Subcutaneous abdominal adipose tissue (tissue), 5 donors: ENCODE measurements around the gene ELL.

Source experiments
- H3K27ac ChIP-seq: one replicate; pipeline ENCODE4 v1.7.0; 2013; ENCODE audit warnings: low read depth, mild to moderate bottlenecking, inconsistent platforms, low read length, moderate library complexity
- H3K27me3 ChIP-seq, 5 donors: one replicate each; pipeline ENCODE4 v1.7.0; 2013; ENCODE audit warnings: low read length in 5 of 5, inconsistent platforms in 1 of 5; ENCODE audit not compliant: control insufficient read depth in 5 of 5, insufficient read depth in 4 of 5
- H3K36me3 ChIP-seq, 5 donors: one replicate each; pipeline ENCODE4 v1.7.0; 2013; ENCODE audit warnings: low read length in 5 of 5; ENCODE audit not compliant: control insufficient read depth in 5 of 5, insufficient read depth in 5 of 5
- H3K4me1 ChIP-seq, 5 donors: one replicate each; pipeline ENCODE4 v1.7.0; 2013; ENCODE audit warnings: low read length in 5 of 5, mild to moderate bottlenecking in 3 of 5, moderate library complexity in 1 of 5; ENCODE audit not compliant: control insufficient read depth in 5 of 5, insufficient read depth in 5 of 5
- H3K4me3 ChIP-seq, 5 donors: one replicate each; pipeline ENCODE4 v1.7.0; 2013; ENCODE audit warnings: low read length in 5 of 5, low read depth in 1 of 5
- H3K9ac ChIP-seq, 5 donors: one replicate each; pipeline ENCODE4 v1.7.0; 2013; ENCODE audit warnings: low read length in 5 of 5, mild to moderate bottlenecking in 4 of 5, moderate library complexity in 3 of 5
- H3K9me3 ChIP-seq, 5 donors: one replicate each; pipeline ENCODE4 v1.7.0; 2013; ENCODE audit warnings: low read length in 5 of 5; ENCODE audit not compliant: control insufficient read depth in 5 of 5
- donor health status: healthy.
- donor health status: healthy.
- donor health status: healthy.
- donor health status: healthy.
- donor health status: healthy.

Gene ELL

DNA sequence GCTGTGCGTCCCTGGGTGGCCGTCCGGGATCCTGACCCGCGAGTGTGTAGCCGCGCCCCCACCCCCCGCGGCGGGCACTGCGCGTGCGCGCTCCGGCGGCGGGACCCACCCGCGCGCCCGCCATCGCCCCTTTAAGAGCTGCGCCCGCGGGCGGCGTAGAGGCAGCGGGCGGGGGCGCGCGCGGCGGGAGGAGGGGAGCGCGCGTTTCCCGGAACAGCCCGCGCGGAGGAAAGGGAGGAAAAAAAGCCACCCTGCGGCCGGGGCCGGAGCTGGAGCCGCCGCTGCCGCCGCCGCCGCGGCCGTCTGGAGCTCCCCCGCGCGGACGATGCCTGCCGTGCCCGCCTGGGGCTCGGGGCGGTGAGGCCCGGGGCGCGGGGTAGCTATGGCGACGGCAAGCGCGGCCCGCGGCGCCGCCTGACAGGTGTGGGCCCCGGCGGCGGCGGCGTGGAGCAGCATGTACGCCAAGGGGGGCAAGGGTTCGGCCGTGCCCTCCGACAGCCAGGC lies 102.6 kb downstream of the ELL start, which contains the start of gene SSBP4:
Gene SSBP4, plus strand, starts transcription at position 204 of the 504 bp plus-strand sequence. Its CDS starts 251 bp downstream, at position 455.
- H3K27me3 ChIP-seq: peaks cover 0 to 10% (median 0%) of the 10 kb centered on the region in 5 donors
- H3K4me1 ChIP-seq: peaks cover 10 to 86% (median 77%) of the 10 kb centered on the region in 5 donors
- no peaks in the 10 kb centered on the region for H3K9me3 ChIP-seq
- H3K27ac ChIP-seq: peak within 1 kb of the TSS; percentile 86
- H3K4me3 ChIP-seq: peak within 1 kb of the TSS; percentile 62 to 72 (median 65)
- H3K36me3 ChIP-seq: no peaks in the 10 kb centered on the region
- peak within 1 kb of the TSS in 4 of 5 donors; percentile 58 to 71 (median 64) for H3K9ac ChIP-seq

DNA sequence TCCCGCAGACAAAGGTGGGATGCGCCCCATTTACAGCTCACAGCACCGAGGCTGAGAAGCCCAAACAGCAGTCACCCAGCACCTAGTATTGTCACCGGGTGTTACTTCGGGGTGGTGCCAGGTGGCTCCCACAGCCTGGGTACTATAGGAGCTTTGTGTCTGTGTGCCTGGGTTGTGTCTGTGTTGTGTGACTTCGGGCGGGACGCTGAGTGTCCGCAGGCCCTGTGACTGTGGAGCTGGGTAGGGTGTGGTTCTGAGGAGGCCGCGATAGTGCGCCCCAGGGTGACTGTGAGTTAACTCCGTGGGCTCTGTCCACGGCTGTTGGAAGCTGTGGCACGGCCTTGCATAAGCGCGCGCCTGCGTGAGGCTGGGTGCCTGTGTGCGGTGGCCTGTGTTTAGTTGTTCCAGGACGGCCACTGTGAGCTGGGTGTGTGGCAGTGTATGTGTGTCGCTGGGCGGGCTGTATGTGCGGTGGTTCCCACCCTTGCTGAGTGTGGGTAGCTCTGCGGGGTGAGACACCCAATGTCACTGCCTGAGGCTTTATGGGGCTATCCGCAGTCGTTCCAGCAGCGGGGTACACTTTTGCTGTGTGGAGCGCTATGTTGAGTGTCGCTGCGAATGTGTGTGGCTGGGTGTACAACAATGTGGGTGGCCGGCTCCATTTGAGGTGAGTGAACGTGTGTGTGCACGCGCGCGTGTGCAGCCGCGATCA lies 103.2 kb downstream of the ELL start:
- Histone ChIP-seq H3K36me3 (no peaks in the 10 kb centered on the region), H3K9me3 (no peaks in the 10 kb centered on the region), H3K4me3 (peak overlapping the region; percentile 62 to 72 (median 65)), H3K27me3 (peaks cover 0 to 10% (median 0%) of the 10 kb centered on the region in 5 donors), H3K9ac (peak overlapping the region in 2 of 5 donors; percentile 36 to 61), H3K27ac (peak overlapping the region; percentile 86), H3K4me1 (peaks cover 10 to 88% (median 80%) of the 10 kb centered on the region in 5 donors)

- Histone ChIP-seq H3K9ac (peak overlapping the region in 1 of 5 donors; percentile 61), H3K9me3 (no peaks in the 10 kb centered on the region), H3K36me3 (no peaks in the 10 kb centered on the region), H3K4me3 (peak overlapping the region in 4 of 5 donors; percentile 23 to 72 (median 64)), H3K27ac (peak overlapping the region; percentile 86), H3K27me3 (peaks cover 0 to 10% (median 0%) of the 10 kb centered on the region in 5 donors), H3K4me1 (peaks cover 10 to 82% (median 75%) of the 10 kb centered on the region in 5 donors)
Observed at GRCh38 chr19:18418029-18418482, 103.8 kb downstream of the ELL start.

DNA sequence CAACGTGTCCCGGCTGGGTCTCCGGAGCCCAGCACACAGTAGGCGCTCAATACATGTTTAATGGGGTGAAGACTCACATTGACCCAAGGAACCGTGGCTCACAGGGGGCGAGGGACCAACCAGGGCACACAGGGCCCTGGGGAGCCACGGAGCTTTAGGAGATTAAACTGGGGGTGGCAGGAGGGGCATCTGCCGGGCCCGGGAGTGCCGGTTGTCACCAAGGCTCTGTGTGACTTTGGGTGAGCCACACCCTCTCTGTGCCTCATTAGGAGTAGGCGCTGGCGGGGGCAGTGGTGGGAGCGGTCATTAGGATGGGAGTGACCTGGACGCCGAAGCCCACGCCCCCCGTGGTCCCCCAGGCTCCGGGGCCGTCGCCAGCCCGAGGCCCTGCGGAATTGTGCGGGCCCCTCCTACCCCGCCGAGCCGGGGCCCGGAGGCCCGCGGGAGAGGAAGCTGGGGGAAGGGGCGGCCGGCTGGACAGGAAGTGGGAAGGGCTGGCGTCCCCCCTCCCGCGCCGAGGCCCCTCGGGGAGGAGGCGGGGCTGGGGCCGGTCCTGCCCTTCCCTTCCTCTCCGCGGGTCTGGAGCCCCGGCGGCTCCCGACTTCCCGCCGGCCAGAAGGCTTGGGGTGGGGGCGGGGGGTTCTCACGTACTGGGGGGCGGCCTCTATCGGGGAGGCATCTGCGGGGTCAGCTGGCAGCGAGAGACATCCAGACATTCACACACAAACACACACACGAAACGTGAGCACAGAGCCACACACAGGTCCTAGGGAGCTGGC lies 104.4 kb downstream of the ELL start:
- Histone ChIP-seq H3K36me3 (no peaks in the 10 kb centered on the region), H3K9ac (peak overlapping the region in 4 of 5 donors; percentile 54 to 68 (median 64)), H3K27me3 (peaks cover 0 to 12% (median 0%) of the 10 kb centered on the region in 5 donors), H3K27ac (peak overlapping the region; percentile 86), H3K4me3 (peak overlapping the region; percentile 44 to 65 (median 58)), H3K9me3 (no peaks in the 10 kb centered on the region), H3K4me1 (peaks cover 10 to 76% (median 70%) of the 10 kb centered on the region in 5 donors)

- Histone ChIP-seq H3K9ac (peak overlapping the region in 4 of 5 donors; percentile 54 to 68 (median 64)), H3K36me3 (no peaks in the 10 kb centered on the region), H3K27ac (peak overlapping the region; percentile 86), H3K27me3 (peaks cover 0 to 12% (median 0%) of the 10 kb centered on the region in 5 donors), H3K4me3 (peak overlapping the region; percentile 44 to 61 (median 57)), H3K4me1 (peaks cover 10 to 71% (median 66%) of the 10 kb centered on the region in 5 donors), H3K9me3 (no peaks in the 10 kb centered on the region)
Observed at GRCh38 chr19:18416778-18417249, 105.1 kb downstream of the ELL start.

DNA sequence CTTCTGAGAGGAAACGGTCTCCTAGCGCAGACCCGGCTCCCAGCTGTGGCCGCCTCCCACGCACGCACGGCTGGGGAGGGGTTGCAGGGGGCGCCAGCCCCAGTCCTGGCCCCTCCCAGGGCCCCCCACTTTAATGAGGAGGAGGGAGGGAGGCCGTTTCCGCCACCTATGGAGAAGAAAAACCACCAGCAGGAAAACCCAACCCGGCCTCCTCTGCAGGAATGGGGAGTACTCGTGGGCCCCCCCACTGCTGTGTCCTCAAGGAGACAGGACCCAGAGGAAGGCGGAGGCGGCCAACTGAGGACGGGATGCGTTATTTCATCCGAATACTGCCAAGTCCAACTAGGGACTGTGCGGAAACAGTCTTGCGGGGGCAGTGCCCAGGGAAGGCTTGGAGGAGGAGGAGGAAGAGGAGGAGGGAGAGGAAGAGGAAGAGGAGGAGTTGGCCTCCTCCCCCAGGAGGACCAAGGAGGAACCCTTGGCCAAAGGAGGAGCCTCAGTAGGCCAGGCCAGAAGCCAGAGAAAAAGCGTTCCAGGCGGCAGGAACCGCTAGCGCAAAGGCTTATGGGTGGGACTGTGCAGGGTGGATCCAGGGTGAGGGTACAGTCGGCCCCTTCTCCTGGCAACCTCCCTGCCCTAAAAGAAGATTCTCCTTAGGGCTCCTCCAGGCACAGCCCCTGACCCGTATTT lies 106.5 kb downstream of the ELL start:
- Histone ChIP-seq H3K27ac (peak overlapping the region; percentile 86), H3K27me3 (peaks cover 0 to 12% (median 0%) of the 10 kb centered on the region in 5 donors), H3K9ac (peak overlapping the region in 3 of 5 donors; percentile 1 to 65 (median 64)), H3K36me3 (no peaks in the 10 kb centered on the region), H3K9me3 (no peaks in the 10 kb centered on the region), H3K4me1 (peaks cover 12 to 60% (median 53%) of the 10 kb centered on the region in 5 donors), H3K4me3 (peak overlapping the region; percentile 27 to 72 (median 56))

GRCh38 chr19:18414504-18415177 lies 107.2 kb downstream of the ELL start:
- Histone ChIP-seq H3K27ac (peak overlapping the region; percentile 86), H3K9me3 (no peaks in the 10 kb centered on the region), H3K9ac (peak overlapping the region in 3 of 5 donors; percentile 39 to 65 (median 39)), H3K36me3 (no peaks in the 10 kb centered on the region), H3K4me3 (peak overlapping the region in 4 of 5 donors; percentile 16 to 59 (median 24)), H3K27me3 (peaks cover 0 to 12% (median 0%) of the 10 kb centered on the region in 5 donors), H3K4me1 (peaks cover 12 to 54% (median 48%) of the 10 kb centered on the region in 5 donors)

GRCh38 chr19:18412610-18413239 lies 109.1 kb downstream of the ELL start:
- no peak overlapping the region for H3K4me3 ChIP-seq
- H3K27ac ChIP-seq: no peak overlapping the region
- H3K9ac ChIP-seq: no peak overlapping the region
- no peaks in the 10 kb centered on the region for H3K36me3 ChIP-seq
- peaks cover 6 to 40% (median 35%) of the 10 kb centered on the region in 5 donors for H3K4me1 ChIP-seq
- H3K27me3 ChIP-seq: peaks cover 0 to 6% (median 0%) of the 10 kb centered on the region in 5 donors
- H3K9me3 ChIP-seq: no peaks in the 10 kb centered on the region
